Small intestine (tissue), 7 donors: ENCODE data around the gene KCNS1. TPM values are rescaled to one million over a fixed set of nuclear protein-coding genes. Genes with fewer than 3 reads are reported as not detected.
A peak's percentile ranks its signal among the peaks of the same experiment; 100 is the strongest.

Source experiments
- DNase-seq, 2 donors: peaks; one replicate each; pipeline versions ENCODE4 v3.0.0 to v3.0.0-alpha.2; 2013
- FAIRE-seq: peaks from 2 replicates; lab custom pipeline; 2012; peaks lifted over from hg19 to GRCh38; lab: Jason Lieb, UNC
- H3K27ac ChIP-seq, 3 donors: one replicate each; pipeline ENCODE4 v1.5.1; 2013; ENCODE audit warnings: low read length in 2 of 3, mild to moderate bottlenecking in 2 of 3, control low read depth in 1 of 3, inconsistent platforms in 1 of 3, low read depth in 1 of 3, moderate library complexity in 1 of 3
- H3K27me3 ChIP-seq, 3 donors: one replicate each; pipeline ENCODE4 v1.6.1; 2013; ENCODE audit warnings: low read length in 3 of 3, inconsistent platforms in 1 of 3; ENCODE audit not compliant: control insufficient read depth in 3 of 3, insufficient read depth in 3 of 3
- H3K36me3 ChIP-seq, 3 donors: one replicate each; pipeline ENCODE4 v1.6.1; 2013; ENCODE audit warnings: low read length in 3 of 3, inconsistent platforms in 1 of 3, low read depth in 1 of 3, mild to moderate bottlenecking in 1 of 3, moderate library complexity in 1 of 3; ENCODE audit not compliant: control insufficient read depth in 3 of 3, insufficient read depth in 2 of 3
- H3K4me1 ChIP-seq, 3 donors: one replicate each; pipeline ENCODE4 v1.6.1; 2013; ENCODE audit warnings: low read length in 2 of 3, inconsistent platforms in 1 of 3, low read depth in 1 of 3, mild to moderate bottlenecking in 1 of 3, moderate library complexity in 1 of 3; ENCODE audit not compliant: control insufficient read depth in 3 of 3, insufficient read depth in 2 of 3
- H3K4me3 ChIP-seq, 3 donors: one replicate each; pipeline ENCODE4 v1.5.1; 2013; ENCODE audit warnings: low read length in 3 of 3, control low read depth in 1 of 3, inconsistent platforms in 1 of 3, low read depth in 1 of 3, mild to moderate bottlenecking in 1 of 3, moderate library complexity in 1 of 3
- H3K9me3 ChIP-seq, 2 donors: one replicate each; pipeline ENCODE4 v1.6.1; 2013; ENCODE audit warnings: low read depth in 1 of 2, low read length in 1 of 2; ENCODE audit not compliant: control insufficient read depth in 2 of 2, insufficient read depth in 1 of 2
- WGBS, 3 donors: extraction: QIAGEN DNeasy Blood & Tissue Kit; methylation state at CpG; one replicate each; pipeline ENCODE4 v1.1.7; 2013; 5-methylcytosine and 5-hydroxymethylcytosine counted together
- polyA plus RNA-seq, 4 donors: library from polyadenylated mRNA; stranded (reverse) in 3 of 4; unstranded in 1 of 4; fragments of 200-250 nt in 3 of 4; fragments of 120-200 nt in 1 of 4; gene quantifications; one replicate each; pipeline versions ENCODE4 v1.2.1 to v1.2.3, GENCODE V29; 2013
- donor health status: healthy with polysubstance abuse.
- donor health status: control.
- donor health status: control.
- donor health status: Bipolar disorder and iron deficiency.
- donor health status: healthy.

Gene KCNS1
- polyA plus RNA-seq, 4 donors, result 1.0 to 1.3 TPM; not detected in 2

DNA sequence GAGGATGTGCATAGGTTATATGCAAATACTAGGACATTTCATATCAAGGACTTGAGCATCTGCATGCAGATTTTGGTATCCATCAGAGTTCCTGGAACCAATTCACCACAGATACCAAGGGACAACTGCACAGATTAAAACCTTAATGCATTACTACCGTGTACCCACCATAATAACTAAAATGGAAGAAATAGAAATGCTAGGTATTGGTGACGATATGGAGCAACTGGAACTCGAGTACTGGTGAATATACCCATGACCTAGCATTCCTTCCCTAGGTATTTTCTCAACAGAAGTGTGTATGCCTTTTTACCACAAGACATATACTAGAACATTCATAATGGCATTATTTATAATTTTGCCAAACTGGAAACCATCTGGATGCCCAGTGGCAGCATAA lies 18.5 kb downstream of the KCNS1 start:
- DNase-seq (no peak), FAIRE-seq (no peak)
- Histone ChIP-seq H3K36me3 (peaks cover 7 to 10% (median 8%) of the 10 kb centered on the region in 3 donors), H3K9me3 (peaks cover 0 to 9% of the 10 kb centered on the region in 2 donors), H3K27ac (no peak overlapping the region), H3K4me3 (no peak overlapping the region), H3K27me3 (no peaks in the 10 kb centered on the region), H3K4me1 (no peaks in the 10 kb centered on the region)
- 97 to 98% (median 98%) methylated on average over 3 of the region's 3 CpGs for WGBS, 3 donors

DNA sequence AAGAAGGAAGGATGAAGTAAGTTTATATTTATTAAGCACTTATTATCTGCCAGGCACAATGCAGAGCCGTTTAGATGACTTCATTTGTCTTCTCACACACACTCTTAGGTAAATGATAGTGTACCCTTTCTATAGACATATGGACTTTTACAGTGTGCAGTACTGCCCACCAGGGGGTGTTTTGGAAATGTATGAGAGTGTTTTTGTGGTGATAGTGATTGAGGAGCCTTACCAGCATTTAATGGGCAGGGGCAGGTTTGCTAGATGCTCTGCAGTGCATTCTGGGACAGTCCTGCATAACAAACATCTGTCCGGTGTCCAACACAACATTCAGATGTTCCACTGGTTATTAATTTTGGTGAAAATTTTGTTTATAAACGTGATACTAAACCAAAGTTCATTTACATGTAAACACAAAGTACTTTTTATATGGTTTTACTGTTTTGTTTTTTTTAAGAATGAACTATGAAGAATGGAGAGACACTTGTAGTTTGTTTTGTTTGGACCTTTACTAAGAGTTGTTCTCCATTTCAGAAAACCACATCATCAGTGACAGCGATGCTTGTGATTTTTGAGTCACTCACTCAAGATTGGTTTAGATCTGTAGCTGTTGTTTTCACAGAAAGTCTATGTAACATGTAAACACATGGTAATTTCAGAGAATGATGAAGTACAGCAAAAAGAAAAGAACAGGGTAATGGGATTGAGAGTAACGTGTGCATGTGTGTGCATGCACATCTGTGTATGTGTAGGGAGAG lies 19.9 kb downstream of the KCNS1 start:
- H3K4me3 ChIP-seq, result no peak overlapping the region
- peaks cover 0 to 9% of the 10 kb centered on the region in 2 donors for H3K9me3 ChIP-seq
- FAIRE-seq, result no peak
- DNase-seq, result no peak
- no peaks in the 10 kb centered on the region for H3K4me1 ChIP-seq
- no peaks in the 10 kb centered on the region for H3K27me3 ChIP-seq
- H3K36me3 ChIP-seq, result peaks cover 10 to 12% (median 11%) of the 10 kb centered on the region in 3 donors
- no peak overlapping the region for H3K27ac ChIP-seq
- 67 to 79% (median 78%) methylated on average over 5 of the region's 5 CpGs for WGBS, 3 donors

DNA sequence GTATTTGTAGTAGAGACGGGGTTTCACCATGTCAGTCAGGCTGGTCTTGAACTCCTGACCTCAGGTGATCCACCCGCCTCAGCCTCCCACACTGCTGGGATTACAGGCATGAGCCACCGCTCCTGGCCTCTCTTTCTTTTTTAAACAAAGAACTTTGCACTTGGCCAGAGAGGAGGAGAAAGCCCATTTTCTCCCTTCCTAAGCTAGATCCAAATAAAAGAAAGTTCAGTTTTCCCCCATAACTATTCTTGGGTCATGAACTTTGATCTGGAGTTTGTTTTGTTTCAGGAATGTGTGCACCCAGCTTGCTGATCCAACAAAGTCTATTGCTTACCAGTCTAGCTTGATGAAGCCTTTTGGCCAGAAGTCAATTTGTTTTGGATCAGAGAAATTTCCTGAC lies 23.4 kb downstream of the KCNS1 start:
- DNase-seq (no peak), FAIRE-seq (no peak)
- Histone ChIP-seq H3K27ac (no peak overlapping the region), H3K9me3 (peaks cover 0 to 3% of the 10 kb centered on the region in 2 donors), H3K4me1 (no peaks in the 10 kb centered on the region), H3K4me3 (no peak overlapping the region), H3K27me3 (no peaks in the 10 kb centered on the region), H3K36me3 (peaks cover 16 to 22% (median 18%) of the 10 kb centered on the region in 3 donors)
- WGBS, 3 donors, result 87 to 95% (median 94%) methylated on average over 3 of the region's 3 CpGs

DNA sequence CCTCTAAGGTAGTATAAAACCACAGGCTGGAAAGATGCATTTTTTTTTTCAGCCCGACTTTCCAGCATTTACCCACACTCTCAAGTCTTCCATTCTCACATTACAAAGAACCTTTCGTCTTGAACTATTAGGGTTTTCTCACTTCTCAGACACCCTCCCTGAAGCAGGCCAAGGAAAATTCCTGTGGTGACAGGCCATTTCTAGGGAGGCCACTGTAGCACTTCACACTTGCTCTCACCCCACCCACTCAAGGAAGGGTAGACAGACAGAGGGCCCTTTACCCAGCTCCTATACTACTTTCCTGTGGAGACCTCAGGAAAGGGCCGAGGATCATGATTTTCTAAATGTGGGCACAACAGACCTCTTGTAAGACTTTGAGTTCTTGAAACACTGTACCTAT lies 27.7 kb downstream of the KCNS1 start:
- Histone ChIP-seq H3K4me1 (no peaks in the 10 kb centered on the region), H3K4me3 (no peak overlapping the region), H3K27me3 (no peaks in the 10 kb centered on the region), H3K9me3 (peaks cover 0 to 4% of the 10 kb centered on the region in 2 donors), H3K27ac (no peak overlapping the region), H3K36me3 (peaks cover 8 to 19% (median 15%) of the 10 kb centered on the region in 3 donors)
- DNase-seq (no peak), FAIRE-seq (no peak)
- 88 to 97% (median 90%) methylated on average over 3 of the region's 3 CpGs for WGBS, 3 donors

DNA sequence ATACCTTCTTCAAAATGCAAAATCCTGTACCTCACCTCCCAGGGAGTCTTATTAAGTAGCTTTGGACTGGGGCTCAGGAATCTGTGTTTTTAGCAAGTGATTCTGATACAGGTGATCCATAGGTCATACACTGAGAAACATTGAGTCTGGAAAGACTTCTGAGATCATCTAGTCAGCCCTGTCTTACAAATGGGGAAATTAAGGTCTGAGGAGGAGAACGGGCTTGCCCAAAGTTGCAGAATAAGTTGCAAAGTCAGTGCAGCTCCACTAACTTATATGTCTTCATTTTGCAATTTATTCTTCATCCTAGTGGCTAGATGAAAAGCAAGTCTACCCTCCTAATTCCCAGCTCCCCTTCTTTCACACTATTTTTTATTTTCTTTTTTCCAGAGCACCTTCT lies 28.9 kb downstream of the KCNS1 start:
- H3K36me3 ChIP-seq, result peaks cover 12 to 20% (median 15%) of the 10 kb centered on the region in 3 donors
- no peak overlapping the region for H3K27ac ChIP-seq
- FAIRE-seq (no peak), DNase-seq (no peak)
- no peaks in the 10 kb centered on the region for H3K27me3 ChIP-seq
- H3K4me1 ChIP-seq, result no peaks in the 10 kb centered on the region
- WGBS, 3 donors, result 85 to 100% (median 96%) methylated on average over 1 of the region's 1 CpG
- H3K4me3 ChIP-seq, result no peak overlapping the region
- H3K9me3 ChIP-seq, result peaks cover 0 to 4% of the 10 kb centered on the region in 2 donors

DNA sequence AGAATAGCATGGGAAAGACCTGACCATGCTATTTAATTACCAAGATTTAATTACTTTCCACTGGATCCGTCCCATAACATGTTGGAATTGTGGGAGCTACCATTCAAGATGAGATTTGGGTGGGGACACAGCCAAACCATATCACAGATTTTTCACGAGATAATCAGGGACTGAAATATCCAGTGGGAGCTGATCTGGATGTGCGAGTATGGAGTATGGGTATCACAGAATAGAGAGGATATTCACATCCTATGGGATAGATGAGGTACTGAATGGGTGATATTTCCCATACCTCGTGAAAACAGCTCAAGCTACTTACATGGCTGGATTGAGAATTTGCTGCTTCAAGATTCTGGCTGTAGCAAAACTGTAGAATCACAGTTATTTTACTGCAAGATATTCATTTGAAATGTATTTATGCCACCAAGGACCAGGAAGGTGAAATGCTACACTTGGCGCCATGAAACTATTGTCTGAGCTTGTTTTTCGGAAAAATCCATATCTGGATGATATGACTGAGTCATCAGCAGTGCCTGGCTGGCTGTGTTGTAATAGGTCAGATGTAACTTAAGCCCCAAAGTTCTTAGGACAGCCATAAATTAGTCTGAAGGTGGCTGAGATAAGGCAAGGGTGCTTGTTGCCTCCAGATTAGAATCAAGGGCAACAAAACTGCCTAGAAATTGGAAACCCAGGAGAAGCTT lies 29.8 kb downstream of the KCNS1 start:
- Histone ChIP-seq H3K36me3 (peaks cover 11 to 15% (median 12%) of the 10 kb centered on the region in 3 donors), H3K4me1 (peaks cover 0 to 2% (median 0%) of the 10 kb centered on the region in 3 donors), H3K27me3 (no peaks in the 10 kb centered on the region), H3K27ac (no peak overlapping the region), H3K4me3 (no peak overlapping the region), H3K9me3 (peaks cover 0 to 4% of the 10 kb centered on the region in 2 donors)
- 83 to 89% (median 85%) methylated on average over 6 of the region's 6 CpGs for WGBS, 3 donors
- no peak for FAIRE-seq
- peak; percentile 25 to 41 for DNase-seq

DNA sequence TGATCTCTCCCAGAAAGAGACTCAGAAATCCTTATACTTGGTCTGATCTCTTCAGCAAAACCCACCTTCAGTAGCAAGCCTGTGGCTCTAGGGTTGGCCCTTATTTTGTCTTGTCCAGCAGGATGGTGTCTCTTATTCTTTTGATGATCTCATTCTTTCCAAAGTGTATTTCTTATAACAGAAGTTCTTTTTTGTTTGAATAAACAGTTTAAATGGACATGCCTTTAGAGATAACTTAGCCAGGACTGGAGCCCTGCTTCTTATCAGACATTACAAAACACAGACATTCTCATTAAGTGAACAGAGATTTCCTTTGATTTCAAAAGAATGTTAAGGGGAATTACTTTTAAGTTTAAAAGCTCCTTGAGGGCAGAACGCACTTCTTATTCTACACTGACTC lies 31.7 kb downstream of the KCNS1 start:
- H3K36me3 ChIP-seq, result peaks cover 4 to 5% (median 5%) of the 10 kb centered on the region in 3 donors
- H3K4me3 ChIP-seq, result no peak overlapping the region
- WGBS, 3 donors, result 85 to 93% (median 89%) methylated on average over 1 of the region's 1 CpG
- H3K27me3 ChIP-seq, result no peaks in the 10 kb centered on the region
- FAIRE-seq, result no peak
- no peak for DNase-seq
- H3K27ac ChIP-seq, result no peak overlapping the region
- H3K4me1 ChIP-seq, result peaks cover 0 to 2% (median 0%) of the 10 kb centered on the region in 3 donors
- peaks cover 0 to 4% of the 10 kb centered on the region in 2 donors for H3K9me3 ChIP-seq

DNA sequence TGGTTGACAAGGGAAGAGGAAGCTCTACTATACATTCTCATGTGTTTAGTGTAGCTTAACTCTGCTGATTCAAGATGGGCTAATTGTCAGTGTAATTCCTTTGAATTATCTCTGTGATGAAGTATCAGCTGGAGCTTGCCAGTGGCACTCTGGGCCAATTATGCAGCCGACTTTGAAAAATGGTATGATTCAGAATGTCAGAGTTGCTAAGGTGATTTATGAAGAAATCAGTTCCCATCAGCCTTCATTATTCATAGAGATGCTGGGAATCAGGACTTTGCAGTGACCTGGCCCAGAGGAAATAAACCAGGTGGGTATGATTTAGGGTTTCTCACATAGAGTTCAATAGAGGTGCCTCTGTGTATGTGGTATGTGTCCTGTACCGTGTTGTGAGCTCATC lies 33.4 kb downstream of the KCNS1 start:
- H3K4me3 ChIP-seq, result no peak overlapping the region
- H3K4me1 ChIP-seq, result peaks cover 0 to 2% (median 0%) of the 10 kb centered on the region in 3 donors
- H3K27ac ChIP-seq, result no peak overlapping the region
- H3K9me3 ChIP-seq, result peaks cover 0 to 4% of the 10 kb centered on the region in 2 donors
- FAIRE-seq, result no peak
- peaks cover 4 to 6% (median 5%) of the 10 kb centered on the region in 3 donors for H3K36me3 ChIP-seq
- WGBS, 3 donors, result 81 to 90% (median 89%) methylated on average over 2 of the region's 2 CpGs
- H3K27me3 ChIP-seq, result no peaks in the 10 kb centered on the region
- no peak for DNase-seq
